Measurements from ENCODE around the gene SORL1. TPM values are rescaled to one million over a fixed set of nuclear protein-coding genes. Genes with fewer than 3 reads are reported as not detected.

SORL1 gene
- polyA plus RNA-seq, 3 donors: 52.5 to 61.9 (median 59.4) TPM

DNA sequence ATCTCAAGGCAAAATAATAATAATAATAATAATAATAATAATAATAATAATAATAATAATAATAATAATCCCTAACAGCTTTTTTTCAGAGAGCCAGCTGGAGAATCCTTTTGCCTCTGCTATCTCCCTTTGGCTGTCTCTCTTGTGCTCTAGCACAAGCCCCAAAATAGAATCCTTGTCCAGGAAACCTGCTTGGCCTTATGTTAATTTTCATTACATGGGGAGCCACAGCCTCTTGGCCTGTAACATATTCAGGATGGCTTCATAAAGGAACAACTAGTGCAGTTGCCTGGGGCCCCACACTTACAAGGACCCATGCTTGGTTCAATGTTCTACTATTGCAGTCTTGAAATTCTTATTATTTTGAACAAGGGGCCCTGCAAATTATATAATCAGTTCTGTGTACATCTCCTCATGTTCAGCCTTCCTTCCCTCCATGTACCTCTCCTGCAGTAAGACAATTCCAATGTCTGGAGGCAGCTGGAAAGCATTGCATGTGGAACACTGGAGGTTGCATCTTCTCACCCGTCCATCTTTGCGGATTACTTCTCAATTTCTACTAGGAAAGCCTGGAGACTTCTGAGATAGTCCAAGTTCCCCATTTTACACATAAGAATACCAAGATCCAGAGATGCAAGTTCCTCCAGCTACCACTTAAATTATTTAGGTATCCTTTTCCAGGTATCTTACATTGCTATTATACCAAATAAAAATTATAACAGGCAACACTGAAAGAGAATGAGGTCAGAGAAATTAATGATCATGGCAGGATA lies 37.8 kb upstream of the SORL1 start:
- Histone ChIP-seq H3K4me2 (replicated peaks; ENCODE audit: extremely low read depth, low read length, poor library complexity, severe bottlenecking) (no peak overlapping the region), H3K27ac (ENCODE audit: low read depth in 1 of 2, low read length in 2 of 2) (no peak overlapping the region), H3K4me3 (replicated peaks in 1 of 3; ENCODE audit: low read depth in 2 of 3, low read length in 3 of 3) (no peak overlapping the region), H3K27me3 (ENCODE audit: control insufficient read depth in 2 of 2, insufficient read depth in 2 of 2, low read length in 2 of 2) (no peaks in the 10 kb centered on the region), H3K36me3 (replicated peaks in 1 of 2; ENCODE audit: control insufficient read depth in 1 of 2, insufficient read depth in 2 of 2, low read length in 2 of 2) (no peaks in the 10 kb centered on the region), H2AFZ (ENCODE audit: insufficient read depth, low read depth, low read length, poor library complexity, severe bottlenecking) (no peak overlapping the region), H3K9ac (ENCODE audit: insufficient read depth, low read length, poor library complexity, severe bottlenecking) (no peak overlapping the region), H4K20me1 (ENCODE audit: insufficient read depth, low read length) (no peaks in the 10 kb centered on the region), H3K9me3 (replicated peaks in 1 of 2; ENCODE audit: control insufficient read depth in 1 of 2, insufficient read depth in 1 of 2, low read length in 2 of 2) (no peaks in the 10 kb centered on the region), H3K4me1 (ENCODE audit: control insufficient read depth in 1 of 2, insufficient read depth in 2 of 2, low read length in 2 of 2) (peaks cover 56 to 58% of the 10 kb centered on the region in 2 donors), H3K79me2 (ENCODE audit: insufficient read depth, low read length) (no peaks in the 10 kb centered on the region)
- intact Hi-C loops (cut with micrococcal nuclease): no loop called here
- H3K9me3 Mint-ChIP-seq: no peaks in the 10 kb centered on the region
- TF ChIP-seq, protein P1, sequence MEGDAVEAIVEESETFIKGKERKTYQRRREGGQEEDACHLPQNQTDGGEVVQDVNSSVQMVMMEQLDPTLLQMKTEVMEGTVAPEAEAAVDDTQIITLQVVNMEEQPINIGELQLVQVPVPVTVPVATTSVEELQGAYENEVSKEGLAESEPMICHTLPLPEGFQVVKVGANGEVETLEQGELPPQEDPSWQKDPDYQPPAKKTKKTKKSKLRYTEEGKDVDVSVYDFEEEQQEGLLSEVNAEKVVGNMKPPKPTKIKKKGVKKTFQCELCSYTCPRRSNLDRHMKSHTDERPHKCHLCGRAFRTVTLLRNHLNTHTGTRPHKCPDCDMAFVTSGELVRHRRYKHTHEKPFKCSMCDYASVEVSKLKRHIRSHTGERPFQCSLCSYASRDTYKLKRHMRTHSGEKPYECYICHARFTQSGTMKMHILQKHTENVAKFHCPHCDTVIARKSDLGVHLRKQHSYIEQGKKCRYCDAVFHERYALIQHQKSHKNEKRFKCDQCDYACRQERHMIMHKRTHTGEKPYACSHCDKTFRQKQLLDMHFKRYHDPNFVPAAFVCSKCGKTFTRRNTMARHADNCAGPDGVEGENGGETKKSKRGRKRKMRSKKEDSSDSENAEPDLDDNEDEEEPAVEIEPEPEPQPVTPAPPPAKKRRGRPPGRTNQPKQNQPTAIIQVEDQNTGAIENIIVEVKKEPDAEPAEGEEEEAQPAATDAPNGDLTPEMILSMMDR (IDR thresholded peaks at IDR 0.05): no peak
- no peak overlapping the region for H3K4me3 Mint-ChIP-seq
- DNase-seq: peak in 2 of 3 donors; percentile 40 to 63
- 0% methylated on average over 1 of the region's 2 CpGs for WGBS (ENCODE audit: insufficient coverage)
- H3K36me3 Mint-ChIP-seq: no peaks in the 10 kb centered on the region
- peaks cover 0 to 6% (median 0%) of the 10 kb centered on the region in 3 donors for H3K27me3 Mint-ChIP-seq (ENCODE audit: low read depth in 3 of 3)
- peaks cover 60% of the 10 kb centered on the region for H3K4me1 Mint-ChIP-seq
- peak overlapping the region in 4 of 7 donors; percentile 69 to 78 (median 74) for H3K27ac Mint-ChIP-seq

DNA sequence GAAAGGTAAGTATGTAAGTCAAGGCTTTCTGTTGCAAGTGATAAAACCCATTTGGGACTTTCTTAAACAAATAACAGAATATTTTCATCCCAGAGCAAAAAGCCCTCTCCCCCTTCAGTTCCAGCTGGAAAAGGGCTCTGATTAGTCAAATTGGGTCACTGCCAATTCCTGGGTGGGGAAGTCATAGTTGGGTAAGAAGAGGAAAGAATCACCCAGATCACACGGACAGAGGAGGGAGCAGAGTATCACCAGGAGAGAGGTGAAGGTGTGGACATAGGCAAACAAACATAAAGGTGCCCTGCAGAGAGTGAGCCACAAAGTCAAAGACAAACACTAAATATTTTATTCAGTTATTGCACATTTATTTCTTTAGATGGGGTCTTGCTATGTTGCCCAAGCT lies 36.3 kb upstream of the SORL1 start:
- Histone ChIP-seq H4K20me1 (ENCODE audit: insufficient read depth, low read length) (no peaks in the 10 kb centered on the region), H3K27me3 (ENCODE audit: control insufficient read depth in 2 of 2, insufficient read depth in 2 of 2, low read length in 2 of 2) (no peaks in the 10 kb centered on the region), H3K4me2 (replicated peaks; ENCODE audit: extremely low read depth, low read length, poor library complexity, severe bottlenecking) (peak overlapping the region; percentile 28), H3K36me3 (replicated peaks in 1 of 2; ENCODE audit: control insufficient read depth in 1 of 2, insufficient read depth in 2 of 2, low read length in 2 of 2) (no peaks in the 10 kb centered on the region), H3K4me1 (ENCODE audit: control insufficient read depth in 1 of 2, insufficient read depth in 2 of 2, low read length in 2 of 2) (peaks cover 66 to 71% of the 10 kb centered on the region in 2 donors), H3K9ac (ENCODE audit: insufficient read depth, low read length, poor library complexity, severe bottlenecking) (no peak overlapping the region), H3K79me2 (ENCODE audit: insufficient read depth, low read length) (no peaks in the 10 kb centered on the region), H2AFZ (ENCODE audit: insufficient read depth, low read depth, low read length, poor library complexity, severe bottlenecking) (no peak overlapping the region), H3K27ac (ENCODE audit: low read depth in 1 of 2, low read length in 2 of 2) (peak overlapping the region in 1 of 2 donors; percentile 34), H3K9me3 (replicated peaks in 1 of 2; ENCODE audit: control insufficient read depth in 1 of 2, insufficient read depth in 1 of 2, low read length in 2 of 2) (no peaks in the 10 kb centered on the region), H3K4me3 (replicated peaks in 1 of 3; ENCODE audit: low read depth in 2 of 3, low read length in 3 of 3) (peak overlapping the region in 1 of 3 experiments; percentile 18)
- Mint-ChIP-seq H3K4me3 (peak overlapping the region in 1 of 2 donors; percentile 24), H3K9me3 (no peaks in the 10 kb centered on the region), H3K36me3 (no peaks in the 10 kb centered on the region), H3K27me3 (ENCODE audit: low read depth in 3 of 3) (peaks cover 0 to 6% (median 0%) of the 10 kb centered on the region in 3 donors), H3K27ac (peak overlapping the region in 6 of 7 donors; percentile 27 to 81 (median 68)), H3K4me1 (peaks cover 74% of the 10 kb centered on the region)
- WGBS (ENCODE audit: insufficient coverage): no CpG with 5 or more reads among the region's 1 CpG
- intact Hi-C loops (cut with micrococcal nuclease): loop anchor here in 1 of 2 donors (5.0 kb wide), 2 partner anchors 36 to 161 kb away; partner anchors contain the start of genes SORL1 and SORL1-AS1
- peak; percentile 41 to 78 (median 75) for DNase-seq
- TF ChIP-seq, protein P1 (IDR thresholded peaks at IDR 0.05): no peak

Data from CD14-positive monocyte (primary cell).